H9 (cell line): Measurements from ENCODE around the gene PCNX3. TPM values are rescaled to one million over a fixed set of nuclear protein-coding genes. Genes with fewer than 3 reads are reported as not detected.

Experiments
- DNase-seq: peaks from one replicate; pipeline ENCODE4 v3.0.0-alpha.2; 2017
- H2AFZ ChIP-seq: one replicate; pipeline ENCODE4 v1.6.1; 2013; ENCODE audit warnings: mild to moderate bottlenecking, low read length, control low read depth, moderate library complexity
- H2AK5ac ChIP-seq: 2 replicates; pipeline ENCODE4 v1.6.1; 2013; ENCODE audit warnings: low read length, control low read depth, mixed read lengths; ENCODE audit not compliant: insufficient read length
- H2BK120ac ChIP-seq: one replicate; pipeline ENCODE4 v1.6.1; 2013; ENCODE audit warnings: low read depth, mild to moderate bottlenecking, low read length, control low read depth, inconsistent platforms; ENCODE audit not compliant: poor library complexity, severe bottlenecking
- H2BK12ac ChIP-seq: 2 replicates; pipeline ENCODE4 v1.6.1; 2013; ENCODE audit warnings: low read length, control low read depth, mixed read lengths, low read depth; ENCODE audit not compliant: insufficient read length
- H2BK15ac ChIP-seq: 2 replicates; pipeline ENCODE4 v1.6.1; 2013; ENCODE audit warnings: low read depth, low read length, control low read depth
- H2BK20ac ChIP-seq: one replicate; pipeline ENCODE4 v1.6.1; 2013; ENCODE audit warnings: low read depth, mild to moderate bottlenecking, low read length, control low read depth, inconsistent platforms; ENCODE audit not compliant: poor library complexity, severe bottlenecking
- H2BK5ac ChIP-seq: 2 replicates; pipeline ENCODE4 v1.6.1; 2013; ENCODE audit warnings: low read length, control low read depth, mixed read lengths; ENCODE audit not compliant: insufficient read length
- H3K14ac ChIP-seq: 2 replicates; pipeline ENCODE4 v1.6.1; 2013; ENCODE audit warnings: low read length, control low read depth; ENCODE audit not compliant: insufficient read depth
- H3K18ac ChIP-seq: 2 replicates; pipeline ENCODE4 v1.6.1; 2013; ENCODE audit warnings: low read depth, mild to moderate bottlenecking, mixed read lengths, low read length, control low read depth; ENCODE audit not compliant: insufficient read length
- H3K23ac ChIP-seq: 2 replicates; pipeline ENCODE4 v1.6.1; 2013; ENCODE audit warnings: low read length, control low read depth, mixed read lengths, low read depth; ENCODE audit not compliant: insufficient read length
- H3K23me2 ChIP-seq: 2 replicates; pipeline ENCODE4 v1.6.1; 2013; ENCODE audit warnings: low read depth, mild to moderate bottlenecking, mixed read lengths, low read length, control low read depth; ENCODE audit not compliant: insufficient read length, poor library complexity, severe bottlenecking
- H3K27ac ChIP-seq: 2 replicates; pipeline ENCODE4 v1.5.1; 2013; ENCODE audit warnings: low read length, control low read depth, mixed read lengths, low read depth; ENCODE audit not compliant: insufficient read length
- H3K27me3 ChIP-seq: 2 replicates; pipeline ENCODE4 v1.6.1; 2013; ENCODE audit warnings: low read length, control low read depth, inconsistent platforms; ENCODE audit not compliant: insufficient read depth
- H3K4ac ChIP-seq: 2 replicates; pipeline ENCODE4 v1.6.1; 2013; ENCODE audit warnings: low read depth, mild to moderate bottlenecking, control low read depth, inconsistent platforms, low read length, moderate library complexity
- H3K4me1 ChIP-seq: 2 replicates; pipeline ENCODE4 v1.6.1; 2013; ENCODE audit warnings: low read length, control low read depth, inconsistent platforms; ENCODE audit not compliant: insufficient read depth
- H3K4me2 ChIP-seq: 2 replicates; pipeline ENCODE4 v1.6.1; 2013; ENCODE audit warnings: low read length, control low read depth, mixed read lengths; ENCODE audit not compliant: insufficient read length, insufficient read depth
- H3K56ac ChIP-seq: 2 replicates; pipeline ENCODE4 v1.6.1; 2013; ENCODE audit warnings: low read depth, mild to moderate bottlenecking, mixed read lengths, low read length, control low read depth; ENCODE audit not compliant: insufficient read length
- H3K79me1 ChIP-seq: 2 replicates; pipeline ENCODE4 v1.6.1; 2013; ENCODE audit warnings: low read depth, mild to moderate bottlenecking, moderate library complexity, low read length, control low read depth, inconsistent platforms; ENCODE audit not compliant: insufficient read depth, poor library complexity, severe bottlenecking
- H3K79me2 ChIP-seq: 2 replicates; pipeline ENCODE4 v1.6.1; 2013; ENCODE audit warnings: low read length, control low read depth, inconsistent platforms; ENCODE audit not compliant: insufficient read depth
- H3K9ac ChIP-seq: 2 replicates; pipeline ENCODE4 v1.6.1; 2013; ENCODE audit warnings: low read length, control low read depth, mixed read lengths; ENCODE audit not compliant: insufficient read length; ENCODE audit errors: extremely low read depth
- H3K9me3 ChIP-seq: one replicate; pipeline ENCODE4 v1.6.1; 2013; ENCODE audit warnings: low read depth, low read length, inconsistent platforms; ENCODE audit not compliant: control insufficient read depth
- H3T11ph ChIP-seq: one replicate; pipeline ENCODE4 v1.6.1; 2013; ENCODE audit warnings: mild to moderate bottlenecking, low read length, control low read depth, inconsistent platforms
- H4K20me1 ChIP-seq: one replicate; pipeline ENCODE4 v1.6.1; 2013; ENCODE audit not compliant: control insufficient read depth, insufficient read length, insufficient read depth
- H4K5ac ChIP-seq: 2 replicates; pipeline ENCODE4 v1.6.1; 2013; ENCODE audit warnings: low read depth, mild to moderate bottlenecking, mixed read lengths, low read length, control low read depth; ENCODE audit not compliant: insufficient read length
- H4K8ac ChIP-seq: replicated peaks from 2 replicates; pipeline ENCODE4 v1.6.1; 2013; ENCODE audit warnings: low read length, control low read depth, mixed read lengths, low read depth; ENCODE audit not compliant: insufficient read length
- H4K91ac ChIP-seq: 2 replicates; pipeline ENCODE4 v1.6.1; 2013; ENCODE audit warnings: low read depth, mild to moderate bottlenecking, moderate library complexity, mixed read lengths, low read length, control low read depth; ENCODE audit not compliant: insufficient read length
- H3K27ac Mint-ChIP-seq, 3 experiments: 2 replicates in 2 of 3; 3 replicates in 1 of 3; pipeline ENCODE4 v1.8.0; 2020 to 2021; ENCODE audit warnings: mixed read lengths in 3 of 3, mild to moderate bottlenecking in 1 of 3, moderate library complexity in 1 of 3
- H3K27me3 Mint-ChIP-seq: 2 replicates; pipeline ENCODE4 v1.8.0; 2021; ENCODE audit warnings: low read depth, mild to moderate bottlenecking, moderate library complexity, mixed read lengths
- H3K36me3 Mint-ChIP-seq, 3 experiments: 2 replicates in 2 of 3; 3 replicates in 1 of 3; pipeline ENCODE4 v1.8.0; 2020 to 2021; ENCODE audit warnings: low read depth in 3 of 3, mixed read lengths in 3 of 3; ENCODE audit not compliant: insufficient read depth in 1 of 3
- H3K4me1 Mint-ChIP-seq, 2 experiments: 2 replicates each; pipeline ENCODE4 v1.8.0; 2020; ENCODE audit warnings: mixed read lengths in 2 of 2
- H3K4me3 Mint-ChIP-seq, 2 experiments: 2 replicates in 1 of 2; 3 replicates in 1 of 2; pipeline ENCODE4 v1.8.0; 2020 to 2021; ENCODE audit warnings: mild to moderate bottlenecking in 2 of 2, mixed read lengths in 2 of 2, moderate library complexity in 1 of 2
- H3K9me3 Mint-ChIP-seq, 2 experiments: 2 replicates in 1 of 2; 3 replicates in 1 of 2; pipeline ENCODE4 v1.8.0; 2020; ENCODE audit warnings: mild to moderate bottlenecking in 2 of 2, mixed read lengths in 2 of 2, moderate library complexity in 1 of 2
- WGBS: extraction: QIAGEN DNeasy Blood & Tissue Kit; methylation state at CpG from one replicate; pipeline ENCODE4 v1.1.7; 2013; ENCODE audit warnings: missing lambda C conversion rate, low lambda C conversion rate, mixed read lengths; ENCODE audit not compliant: insufficient read length; ENCODE audit errors: extremely low coverage; 5-methylcytosine and 5-hydroxymethylcytosine counted together
- total RNA-seq: library from RNA; stranded (reverse); gene quantifications from 2 replicates; pipeline ENCODE4 v1.2.1, GENCODE V29; 2021
- TF ChIP-seq, protein P1 (sequence below): fragments of 200-600 bp; sonication (generic); conservative IDR thresholded peaks from 3 replicates; pipeline ENCODE4 v1.8.0; 2021; ENCODE audit warnings: antibody characterized with exemption, mild to moderate bottlenecking

PCNX3 gene
- total RNA-seq, 1 experiment from 2014 or later: 50.5 TPM

DNA sequence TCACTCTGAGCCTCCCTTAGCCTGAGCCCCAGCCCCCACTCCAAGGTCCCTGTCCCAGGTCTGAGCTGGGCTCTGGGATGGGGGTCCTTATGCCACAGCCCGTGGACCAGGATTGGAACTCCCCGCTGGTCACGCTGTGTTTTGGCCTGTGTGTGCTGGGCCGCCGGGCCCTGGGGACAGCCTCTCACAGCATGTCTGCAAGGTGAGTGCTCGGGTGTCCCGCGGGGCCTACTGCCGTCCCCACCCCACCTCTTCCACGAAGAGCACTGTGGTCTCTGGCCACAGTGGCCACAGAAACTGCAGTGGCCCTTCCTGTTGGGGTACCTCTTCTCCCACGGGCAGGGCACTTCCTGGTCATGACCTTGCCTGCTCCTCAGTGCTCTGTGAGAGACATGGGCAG is 18.9 kb downstream of the PCNX3 start:
- no peak overlapping the region for H2BK120ac ChIP-seq
- Mint-ChIP-seq H3K27me3 (no peaks in the 10 kb centered on the region), H3K4me3 (no peak overlapping the region), H3K9me3 (no peaks in the 10 kb centered on the region), H3K4me1 (peaks cover 17 to 18% of the 10 kb centered on the region in 2 experiments), H3K27ac (no peak overlapping the region), H3K36me3 (peaks cover 16 to 42% (median 37%) of the 10 kb centered on the region in 3 experiments; a peak in 6 of 7 replicates)
- no peaks in the 10 kb centered on the region for H3K79me2 ChIP-seq
- H2BK12ac ChIP-seq: no peak overlapping the region
- H3T11ph ChIP-seq: no peak overlapping the region
- no peak overlapping the region for H2BK5ac ChIP-seq
- H3K79me1 ChIP-seq: no peaks in the 10 kb centered on the region
- no peak overlapping the region for H2BK20ac ChIP-seq
- no peak overlapping the region for H3K4ac ChIP-seq
- H3K27ac ChIP-seq: no peak overlapping the region
- H4K8ac ChIP-seq: no peak overlapping the region
- DNase-seq: no peak
- H3K18ac ChIP-seq: no peak overlapping the region
- no peaks in the 10 kb centered on the region for H4K20me1 ChIP-seq
- H3K23me2 ChIP-seq: peaks cover 5% of the 10 kb centered on the region
- no peaks in the 10 kb centered on the region for H3K9me3 ChIP-seq
- H3K27me3 ChIP-seq: no peaks in the 10 kb centered on the region
- no peak overlapping the region for H4K5ac ChIP-seq
- no peak overlapping the region for H3K9ac ChIP-seq
- TF ChIP-seq, protein P1, sequence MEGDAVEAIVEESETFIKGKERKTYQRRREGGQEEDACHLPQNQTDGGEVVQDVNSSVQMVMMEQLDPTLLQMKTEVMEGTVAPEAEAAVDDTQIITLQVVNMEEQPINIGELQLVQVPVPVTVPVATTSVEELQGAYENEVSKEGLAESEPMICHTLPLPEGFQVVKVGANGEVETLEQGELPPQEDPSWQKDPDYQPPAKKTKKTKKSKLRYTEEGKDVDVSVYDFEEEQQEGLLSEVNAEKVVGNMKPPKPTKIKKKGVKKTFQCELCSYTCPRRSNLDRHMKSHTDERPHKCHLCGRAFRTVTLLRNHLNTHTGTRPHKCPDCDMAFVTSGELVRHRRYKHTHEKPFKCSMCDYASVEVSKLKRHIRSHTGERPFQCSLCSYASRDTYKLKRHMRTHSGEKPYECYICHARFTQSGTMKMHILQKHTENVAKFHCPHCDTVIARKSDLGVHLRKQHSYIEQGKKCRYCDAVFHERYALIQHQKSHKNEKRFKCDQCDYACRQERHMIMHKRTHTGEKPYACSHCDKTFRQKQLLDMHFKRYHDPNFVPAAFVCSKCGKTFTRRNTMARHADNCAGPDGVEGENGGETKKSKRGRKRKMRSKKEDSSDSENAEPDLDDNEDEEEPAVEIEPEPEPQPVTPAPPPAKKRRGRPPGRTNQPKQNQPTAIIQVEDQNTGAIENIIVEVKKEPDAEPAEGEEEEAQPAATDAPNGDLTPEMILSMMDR: no peak
- H3K56ac ChIP-seq: no peak overlapping the region
- H2AFZ ChIP-seq: no peak overlapping the region
- no peak overlapping the region for H3K23ac ChIP-seq
- no peak overlapping the region for H3K4me2 ChIP-seq
- WGBS: no CpG with 5 or more reads among the region's 11 CpGs
- H3K4me1 ChIP-seq: no peaks in the 10 kb centered on the region; the same call in 1 of the 2 replicates
- H2BK15ac ChIP-seq: no peak overlapping the region
- no peak overlapping the region for H2AK5ac ChIP-seq
- H4K91ac ChIP-seq: no peak overlapping the region
- no peak overlapping the region for H3K14ac ChIP-seq
